IMR-90 (cell line): ENCODE results near the gene SMC5. TPM values are rescaled to one million over a fixed set of nuclear protein-coding genes. Genes with fewer than 3 reads are reported as not detected.

Experiments used
- ATAC-seq: fragments of 200-7000 bp; cut with Tn5 transposase; 2 replicates; pipeline ENCODE4 v1.9.1; 2020; ENCODE audit warnings: low read depth, mild to moderate bottlenecking, moderate library complexity
- BruUV-seq: library from RNA; stranded (reverse); fragments of 400-500 nt; replicated peaks from 2 replicates; lab custom pipeline; 2021; lab: Mats Ljungman, UMichigan
- CTCF ChIA-PET: fragments of 300-600 bp; formaldehyde crosslinking; extraction: SDS; loops from one replicate; lab custom pipeline; 2021; ENCODE audit warnings: antibody characterized with exemption; lab: Yijun Ruan, JAX
- POLR2A ChIA-PET: fragments of 300-600 bp; sonication (Branson Sonifier 250); formaldehyde crosslinking; loops from one replicate; lab custom pipeline; 2022; ENCODE audit warnings: antibody characterized with exemption; ENCODE audit not compliant: unreplicated experiment; lab: Charles Lee
- DNase-seq: peaks from one replicate; pipeline ENCODE4 v3.0.0; 2013
- H2AFZ ChIP-seq: replicated peaks from 2 replicates; pipeline ENCODE3; 2013; ENCODE audit warnings: low read length, mild to moderate bottlenecking; ENCODE audit not compliant: poor library complexity
- H2AK5ac ChIP-seq: 2 replicates; pipeline ENCODE4 v1.6.1; 2013; ENCODE audit warnings: low read depth, low read length, inconsistent platforms
- H2AK9ac ChIP-seq: replicated peaks from 2 replicates; pipeline ENCODE3; 2013; ENCODE audit warnings: mild to moderate bottlenecking, low read depth, low read length, moderate library complexity; ENCODE audit not compliant: poor library complexity
- H2BK120ac ChIP-seq: 2 replicates; pipeline ENCODE4 v1.6.1; 2013; ENCODE audit warnings: low read depth, low read length, inconsistent platforms
- H2BK15ac ChIP-seq: 3 replicates; pipeline ENCODE4 v1.6.1; 2013; ENCODE audit warnings: low read depth, low read length, inconsistent platforms
- H2BK20ac ChIP-seq: 2 replicates; pipeline ENCODE4 v1.6.1; 2013; ENCODE audit warnings: low read depth, mild to moderate bottlenecking, inconsistent platforms, low read length, moderate library complexity
- H2BK5ac ChIP-seq: 2 replicates; pipeline ENCODE4 v1.6.1; 2013; ENCODE audit warnings: mild to moderate bottlenecking, low read depth, low read length, inconsistent platforms; ENCODE audit not compliant: poor library complexity, severe bottlenecking
- H3K14ac ChIP-seq: replicated peaks from 2 replicates; pipeline ENCODE4 v1.6.1; 2013; ENCODE audit warnings: low read depth, low read length, inconsistent platforms
- H3K18ac ChIP-seq: 2 replicates; pipeline ENCODE4 v1.6.1; 2013; ENCODE audit warnings: low read depth, low read length, control low read depth
- H3K23ac ChIP-seq: 2 replicates; pipeline ENCODE4 v1.6.1; 2013; ENCODE audit warnings: low read depth, low read length, inconsistent platforms
- H3K27ac ChIP-seq: 2 replicates; pipeline ENCODE4 v1.5.1; 2013; ENCODE audit warnings: mild to moderate bottlenecking, control low read depth, low read length; ENCODE audit not compliant: insufficient read depth
- H3K27me3 ChIP-seq: 2 replicates; pipeline ENCODE4 v1.6.1; 2013; ENCODE audit warnings: low read length; ENCODE audit not compliant: control insufficient read depth, insufficient read depth
- H3K36me3 ChIP-seq: 2 replicates; pipeline ENCODE4 v1.6.1; 2013; ENCODE audit warnings: low read length, mixed read lengths; ENCODE audit not compliant: control insufficient read depth, insufficient read depth
- H3K4ac ChIP-seq: 2 replicates; pipeline ENCODE4 v1.6.1; 2013; ENCODE audit warnings: low read depth, low read length, inconsistent platforms
- H3K4me1 ChIP-seq: 2 replicates; pipeline ENCODE4 v1.6.1; 2013; ENCODE audit warnings: low read length, mixed read lengths; ENCODE audit not compliant: control insufficient read depth, insufficient read depth
- H3K4me2 ChIP-seq: 2 replicates; pipeline ENCODE4 v1.6.1; 2013; ENCODE audit warnings: low read depth, mild to moderate bottlenecking, control low read depth, low read length, moderate library complexity
- H3K4me3 ChIP-seq: 2 replicates; pipeline ENCODE4 v1.5.1; 2013; ENCODE audit warnings: low read depth, mild to moderate bottlenecking, control low read depth, low read length, moderate library complexity; ENCODE audit not compliant: insufficient read depth
- H3K56ac ChIP-seq: 2 replicates; pipeline ENCODE4 v1.6.1; 2013; ENCODE audit warnings: low read length, inconsistent platforms; ENCODE audit not compliant: insufficient read depth; ENCODE audit errors: extremely low read depth
- H3K79me1 ChIP-seq, 2 experiments: 2 replicates each; pipeline ENCODE4 v1.6.1; 2013; ENCODE audit warnings: low read length in 2 of 2, inconsistent platforms in 1 of 2, low read depth in 1 of 2
- H3K9ac ChIP-seq: 2 replicates; pipeline ENCODE4 v1.6.1; 2013; ENCODE audit warnings: low read depth, low read length, control low read depth
- H3K9me1 ChIP-seq: 2 replicates; pipeline ENCODE4 v1.6.1; 2013; ENCODE audit warnings: low read length, inconsistent platforms; ENCODE audit not compliant: insufficient read depth
- H3K9me3 ChIP-seq: 2 replicates; pipeline ENCODE4 v1.6.1; 2013; ENCODE audit warnings: low read length; ENCODE audit not compliant: control insufficient read depth, insufficient read depth
- H4K20me1 ChIP-seq: 2 replicates; pipeline ENCODE4 v1.6.1; 2013; ENCODE audit warnings: low read length, inconsistent platforms; ENCODE audit not compliant: insufficient read depth
- H4K5ac ChIP-seq: 2 replicates; pipeline ENCODE4 v1.6.1; 2013; ENCODE audit warnings: mild to moderate bottlenecking, low read depth, low read length, control low read depth
- H4K8ac ChIP-seq, 2 experiments: 2 replicates each; pipeline ENCODE4 v1.6.1; 2013; ENCODE audit warnings: low read depth in 2 of 2, low read length in 2 of 2, control low read depth in 1 of 2, inconsistent platforms in 1 of 2
- H4K91ac ChIP-seq: 2 replicates; pipeline ENCODE4 v1.6.1; 2013; ENCODE audit warnings: low read depth, low read length, inconsistent platforms; ENCODE audit not compliant: insufficient read depth
- MXI1 ChIP-seq: IDR thresholded peaks from 2 replicates; pipeline ENCODE4 v1.6.1; 2012; ENCODE audit warnings: low read depth, mild to moderate bottlenecking, low read length, moderate library complexity, borderline replicate concordance
- WGBS, 2 experiments: methylation state at CpG; one replicate each; pipeline versions ENCODE4 v1.1.5 to v1.1.7; 2013; ENCODE audit warnings: missing lambda C conversion rate in 2 of 2; ENCODE audit not compliant: insufficient read length in 1 of 2; ENCODE audit errors: extremely low coverage in 2 of 2; 5-methylcytosine and 5-hydroxymethylcytosine counted together
- dilution Hi-C: fragments of 300-500 bp; cut with HindIII; formaldehyde crosslinking; loops from one replicate; pipeline ENCODE4 v1.14.3; 2018; ENCODE audit warnings: low sequenced_read_pairs; ENCODE audit not compliant: unreplicated experiment
- in situ Hi-C: fragments of 300-500 bp; cut with MboI; formaldehyde crosslinking; loops from 3 replicates; pipeline ENCODE4 v1.14.3; 2019; ENCODE audit warnings: low sequenced_read_pairs, inconsistent platforms, mixed read lengths
- intact Hi-C: fragments of 100-400 bp; cut with micrococcal nuclease; formaldehyde crosslinking; loops from 2 replicates; pipeline ENCODE4 v1.10.0; 2022
- polyA plus RNA-seq, 3 experiments: library from polyadenylated mRNA; depleted of rRNA; stranded (reverse); fragments of >200 nt; gene quantifications; 2 replicates each; pipeline ENCODE4 v1.2.3, GENCODE V29; 2012; ENCODE audit warnings: low replicate concordance in 1 of 3
- total RNA-seq: library from RNA; depleted of rRNA; stranded (reverse); fragments of >200 nt; gene quantifications from 2 replicates; pipeline ENCODE4 v1.2.3, GENCODE V29; 2012

The SMC5 gene
- total and polyA plus RNA-seq, 2 of the 4 experiments (the other 2 are of a cell fraction): 12.0 to 13.3 TPM

GRCh38 chr9:70260606-70261005 lies 1.8 kb downstream of the SMC5 start:
- H2BK20ac ChIP-seq: no peak overlapping the region
- POLR2A ChIA-PET: interaction anchor here (0.6 kb wide), 1 partner anchor 20 kb away, joined by 3 read pairs; no protein-coding TSS in a partner anchor
- H3K4ac ChIP-seq: no peak overlapping the region
- intact Hi-C loops: no loop called here
- H3K27me3 ChIP-seq: no peaks in the 10 kb centered on the region
- dilution Hi-C loops: no loop called here
- peak overlapping the region; percentile 75 for H3K4me2 ChIP-seq
- DNase-seq: no peak
- 100% methylated on average over 2 of the region's 8 CpGs; no CpG with 5 or more reads in 1 of the 2 experiments for WGBS, 2 experiments
- CTCF ChIA-PET: no interaction called here
- in situ Hi-C loops: no loop called here
- H2BK120ac ChIP-seq: no peak overlapping the region
- TF ChIP-seq MXI1: no peak
- H3K4me1 ChIP-seq: peaks cover 26% of the 10 kb centered on the region
- peaks cover 22% of the 10 kb centered on the region for H3K36me3 ChIP-seq
- 0 out of 2 replicates have a peak overlapping the region, but pooled peaks have one; percentile 40 for H2AK5ac ChIP-seq
- peaks cover 25% of the 10 kb centered on the region for H4K20me1 ChIP-seq
- 0 out of 2 replicates have a peak, but pooled peaks cover 2% of the 10 kb centered on the region for H3K9me3 ChIP-seq
- H3K9ac ChIP-seq: no peak overlapping the region
- no peak overlapping the region for H4K8ac ChIP-seq
- no peak overlapping the region for H2AFZ ChIP-seq
- H2AK9ac ChIP-seq: no peak overlapping the region
- H3K27ac ChIP-seq: no peak overlapping the region
- no peak overlapping the region for H3K18ac ChIP-seq
- H3K14ac ChIP-seq: no peak overlapping the region
- H4K91ac ChIP-seq: no peak overlapping the region
- H3K23ac ChIP-seq: peak overlapping the region; percentile 15; the same call in 1 of the 2 replicates
- BruUV-seq: no TSS peak
- H3K79me1 ChIP-seq: peaks cover 22 to 73% of the 10 kb centered on the region in 2 experiments
- no peak overlapping the region for H3K4me3 ChIP-seq
- H3K9me1 ChIP-seq: peaks cover 6% of the 10 kb centered on the region
- no peak for ATAC-seq
- no peak overlapping the region for H2BK15ac ChIP-seq
- no peak overlapping the region for H4K5ac ChIP-seq
- H2BK5ac ChIP-seq: no peak overlapping the region
- no peak overlapping the region for H3K56ac ChIP-seq
